Fibroblast of mammary gland (primary cell): Measurements from ENCODE around the gene ZMYM2.

ENCODE experiments used
- DNase-seq: peaks from one replicate; pipeline ENCODE4 v3.0.0-alpha.2; 2010; ENCODE audit warnings: low read depth
- H3K4me3 ChIP-seq: 2 replicates; pipeline ENCODE4 v1.5.1; 2011; ENCODE audit warnings: low read depth, mild to moderate bottlenecking, low read length, moderate library complexity; ENCODE audit not compliant: control insufficient read depth
- TF ChIP-seq, protein P1 (sequence below): conservative IDR thresholded peaks from 2 replicates; pipeline ENCODE4 v1.5.1; 2011; ENCODE audit warnings: low read depth, low read length, inconsistent platforms; ENCODE audit not compliant: control insufficient read depth, insufficient read depth

Gene ZMYM2

DNA sequence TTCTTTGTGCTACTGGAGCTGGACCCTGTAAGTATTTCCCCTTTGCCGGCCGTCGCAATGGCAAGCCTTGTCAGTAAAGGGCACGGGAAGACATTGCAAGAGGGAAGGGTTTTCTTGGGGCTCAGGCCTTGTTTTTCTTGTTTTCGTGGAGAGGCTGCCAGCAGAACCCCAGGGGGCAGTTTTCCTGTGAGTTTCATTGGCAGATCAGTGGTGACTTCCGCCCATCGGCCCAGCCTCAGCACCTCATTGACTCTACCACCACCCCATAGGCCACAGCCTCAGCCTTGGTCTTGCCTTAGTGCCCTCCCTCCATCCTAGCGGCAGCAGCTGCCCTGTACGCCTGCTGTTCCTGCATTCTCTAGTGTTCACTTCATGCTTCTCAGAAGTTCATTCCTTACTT lies 140.8 kb downstream of the ZMYM2 start:
- no peak overlapping the region for H3K4me3 ChIP-seq
- TF ChIP-seq, protein P1, sequence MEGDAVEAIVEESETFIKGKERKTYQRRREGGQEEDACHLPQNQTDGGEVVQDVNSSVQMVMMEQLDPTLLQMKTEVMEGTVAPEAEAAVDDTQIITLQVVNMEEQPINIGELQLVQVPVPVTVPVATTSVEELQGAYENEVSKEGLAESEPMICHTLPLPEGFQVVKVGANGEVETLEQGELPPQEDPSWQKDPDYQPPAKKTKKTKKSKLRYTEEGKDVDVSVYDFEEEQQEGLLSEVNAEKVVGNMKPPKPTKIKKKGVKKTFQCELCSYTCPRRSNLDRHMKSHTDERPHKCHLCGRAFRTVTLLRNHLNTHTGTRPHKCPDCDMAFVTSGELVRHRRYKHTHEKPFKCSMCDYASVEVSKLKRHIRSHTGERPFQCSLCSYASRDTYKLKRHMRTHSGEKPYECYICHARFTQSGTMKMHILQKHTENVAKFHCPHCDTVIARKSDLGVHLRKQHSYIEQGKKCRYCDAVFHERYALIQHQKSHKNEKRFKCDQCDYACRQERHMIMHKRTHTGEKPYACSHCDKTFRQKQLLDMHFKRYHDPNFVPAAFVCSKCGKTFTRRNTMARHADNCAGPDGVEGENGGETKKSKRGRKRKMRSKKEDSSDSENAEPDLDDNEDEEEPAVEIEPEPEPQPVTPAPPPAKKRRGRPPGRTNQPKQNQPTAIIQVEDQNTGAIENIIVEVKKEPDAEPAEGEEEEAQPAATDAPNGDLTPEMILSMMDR, result no peak
- no peak for DNase-seq

DNA sequence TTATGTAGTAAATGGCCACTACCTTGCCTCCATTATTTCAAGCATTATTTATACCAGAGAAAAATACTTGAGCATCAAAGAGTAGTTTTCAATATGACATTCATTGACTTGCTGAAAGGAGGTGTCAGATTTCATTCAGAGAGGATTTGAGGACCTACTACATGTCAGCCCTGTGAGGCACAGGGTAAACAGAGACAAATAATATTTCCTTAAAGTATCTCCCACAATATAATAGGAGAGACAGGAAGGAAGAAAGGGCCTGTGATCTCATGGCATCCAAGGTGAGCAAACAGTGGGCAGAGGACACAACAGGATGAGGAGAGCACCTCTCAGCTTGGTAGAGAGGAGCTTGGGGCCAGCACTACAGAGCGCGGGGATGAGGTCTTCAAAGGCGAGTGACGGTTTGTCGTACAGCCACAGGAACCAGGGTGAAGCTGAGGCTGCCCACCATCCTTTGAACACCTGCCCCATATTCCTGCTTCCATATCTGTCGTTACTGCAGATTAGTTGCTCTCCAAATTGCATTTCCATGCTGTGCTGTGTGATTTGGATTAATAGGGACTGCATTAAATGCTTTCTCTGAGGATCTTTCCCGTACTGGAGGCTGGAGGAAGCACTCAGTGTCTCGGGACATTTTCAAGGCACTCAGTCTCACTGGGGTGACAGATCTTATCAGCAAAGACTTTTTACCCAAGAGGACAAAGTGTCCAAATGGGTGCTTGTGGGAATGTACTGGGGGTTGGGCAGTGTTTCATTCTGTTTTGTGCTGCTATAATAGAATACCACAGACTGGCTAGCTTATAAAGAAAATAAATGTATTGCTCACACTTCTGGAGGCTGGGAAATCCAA lies 143.2 kb downstream of the ZMYM2 start:
- TF ChIP-seq, protein P1, result no peak
- H3K4me3 ChIP-seq, result no peak overlapping the region
- DNase-seq, result no peak

DNA sequence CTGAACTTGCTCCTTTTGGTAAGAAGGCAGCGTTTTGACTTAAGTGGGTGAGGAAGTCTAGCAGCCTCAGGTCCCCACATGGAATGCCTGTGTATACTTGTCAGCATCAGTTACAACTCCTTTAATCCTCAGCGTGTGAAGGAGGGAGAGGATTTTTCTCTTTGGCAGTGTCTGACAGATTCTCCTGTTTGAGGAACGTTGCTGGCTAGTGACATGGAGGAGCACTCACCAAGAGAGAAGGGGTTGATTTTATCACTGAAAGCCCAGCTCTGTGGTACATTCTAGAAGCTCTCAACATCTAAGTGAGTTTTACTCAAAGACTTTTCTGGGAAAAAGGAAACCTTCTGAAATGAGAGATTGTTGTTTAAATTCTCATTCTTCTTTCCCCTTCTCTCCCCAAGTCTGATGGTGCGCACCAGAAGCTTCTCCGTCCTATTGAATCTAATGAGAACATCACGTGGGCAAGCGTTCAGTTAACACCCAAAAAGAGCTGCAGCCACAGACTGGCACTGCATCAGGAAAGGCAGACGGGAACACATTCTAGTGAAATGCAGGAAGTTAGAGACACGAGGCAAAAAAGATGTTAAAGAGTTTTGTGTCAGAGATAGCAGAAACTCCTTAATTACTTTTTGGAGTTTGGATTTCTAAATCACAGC lies 144.1 kb downstream of the ZMYM2 start:
- DNase-seq, result no peak
- TF ChIP-seq, protein P1, result no peak

DNA sequence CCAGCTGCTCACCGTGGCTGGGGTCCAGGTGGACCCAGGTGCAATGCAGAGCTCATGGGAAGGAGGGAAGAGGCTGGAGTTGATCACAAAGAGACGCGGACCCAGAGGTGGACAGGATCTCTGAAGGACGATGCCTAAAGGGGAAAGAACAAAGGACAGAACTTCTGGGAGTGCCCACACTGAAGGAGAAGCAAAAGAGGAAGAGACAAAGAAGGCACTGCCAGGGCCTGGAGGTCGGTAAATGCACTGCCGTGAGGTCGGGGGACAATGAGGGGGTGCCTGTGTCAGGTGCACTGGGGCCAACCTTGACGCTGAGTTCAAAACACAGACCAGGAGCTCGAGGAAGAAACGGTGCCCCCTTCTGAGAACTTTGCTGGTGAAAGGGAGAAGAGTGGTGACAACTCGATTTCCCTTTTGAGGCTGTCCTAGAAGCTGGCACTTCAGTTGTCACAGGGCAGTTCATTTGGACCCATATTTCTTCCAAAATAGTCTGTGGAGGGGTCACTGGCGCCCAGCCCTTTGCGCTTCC lies 146.7 kb downstream of the ZMYM2 start:
- TF ChIP-seq, protein P1, result no peak
- no peak for DNase-seq
- H3K4me3 ChIP-seq, result no peak overlapping the region

More for the DNA sequence above, 144.1 kb downstream of the ZMYM2 start:
- H3K4me3 ChIP-seq, result no peak overlapping the region

DNA sequence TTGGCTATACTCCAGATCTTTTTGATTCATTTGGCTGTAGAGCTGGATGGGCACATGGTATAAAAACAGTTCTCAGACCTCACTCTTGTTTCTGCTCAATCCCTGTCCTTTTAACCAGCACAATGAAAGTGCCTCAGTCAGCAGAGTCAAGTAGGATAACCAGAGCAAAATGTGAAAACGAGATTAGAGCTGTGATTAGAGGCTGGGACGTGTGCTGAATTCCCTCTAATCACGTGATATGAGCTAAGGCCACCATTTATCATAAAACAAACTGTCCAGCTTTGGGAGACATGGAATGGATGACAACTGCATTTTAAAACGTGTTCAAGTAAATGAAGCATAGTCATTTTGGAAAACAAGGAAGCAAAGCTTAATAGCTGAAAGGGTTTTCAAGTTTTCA lies 148.2 kb downstream of the ZMYM2 start:
- H3K4me3 ChIP-seq, result no peak overlapping the region
- TF ChIP-seq, protein P1, result no peak
- no peak for DNase-seq

DNA sequence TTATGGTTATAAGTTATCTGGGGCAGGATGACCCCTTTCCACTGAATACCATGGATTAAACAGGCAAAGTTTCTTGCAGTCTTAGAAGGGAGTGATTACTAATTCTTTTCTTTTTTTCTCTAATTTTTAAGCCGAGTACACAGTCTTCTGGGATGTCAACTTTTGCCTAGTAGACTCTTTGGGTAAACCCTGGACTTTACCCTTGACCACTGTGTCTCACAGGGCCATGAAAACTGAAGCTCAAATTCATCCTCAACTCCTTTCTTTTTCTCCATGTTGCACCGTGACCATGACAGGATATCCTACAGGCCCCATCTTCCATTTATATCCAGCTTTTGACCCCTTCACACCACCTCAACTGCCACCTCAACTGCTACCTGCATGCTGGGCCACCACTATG lies 150.5 kb downstream of the ZMYM2 start:
- no peak for DNase-seq
- TF ChIP-seq, protein P1, result no peak
- H3K4me3 ChIP-seq, result no peak overlapping the region
